ENCODE measurements around the gene FZD10.

The FZD10 gene

GRCh38 chr12:130132831-130133511 lies 29.3 kb upstream of the FZD10 start:
- no peak for DNase-seq

GRCh38 chr12:130133851-130134562 lies 28.3 kb upstream of the FZD10 start:
- no peak for DNase-seq

- DNase-seq: no peak
Observed at GRCh38 chr12:130134563-130134915, 27.7 kb upstream of the FZD10 start.

- no peak for DNase-seq
Observed at GRCh38 chr12:130136509-130137039, 25.7 kb upstream of the FZD10 start.

- DNase-seq: no peak
Observed at GRCh38 chr12:130137040-130138018, 24.9 kb upstream of the FZD10 start.

GRCh38 chr12:130138478-130138877 lies 23.8 kb upstream of the FZD10 start:
- no peak for DNase-seq

- no peak for DNase-seq
Observed at GRCh38 chr12:130139567-130140421, 22.5 kb upstream of the FZD10 start.

- no peak for DNase-seq
Observed at GRCh38 chr12:130141105-130141504, 21.2 kb upstream of the FZD10 start.

- DNase-seq: no peak
Observed at GRCh38 chr12:130141901-130142683, 20.2 kb upstream of the FZD10 start.

- DNase-seq: no peak
Observed at GRCh38 chr12:130142736-130143135, 19.5 kb upstream of the FZD10 start.

GRCh38 chr12:130143136-130143535 lies 19.1 kb upstream of the FZD10 start:
- DNase-seq: no peak

- no peak for DNase-seq
Observed at GRCh38 chr12:130144256-130144655, 18.0 kb upstream of the FZD10 start.

GRCh38 chr12:130145731-130146130 lies 16.5 kb upstream of the FZD10 start:
- no peak for DNase-seq

GRCh38 chr12:130146176-130146931 lies 15.9 kb upstream of the FZD10 start:
- no peak for DNase-seq

GRCh38 chr12:130147875-130148596 lies 14.2 kb upstream of the FZD10 start:
- no peak for DNase-seq

GRCh38 chr12:130151846-130152245 lies 10.4 kb upstream of the FZD10 start:
- no peak for DNase-seq

GRCh38 chr12:130152386-130152785 lies 9.9 kb upstream of the FZD10 start:
- no peak for DNase-seq

- DNase-seq: no peak
Observed at GRCh38 chr12:130153803-130154202, 8.5 kb upstream of the FZD10 start.

GRCh38 chr12:130154276-130155070 lies 7.8 kb upstream of the FZD10 start:
- no peak for DNase-seq
